Left cardiac atrium (tissue), 4 donors: Measurements from ENCODE around the gene HDLBP. TPM values are rescaled to one million over a fixed set of nuclear protein-coding genes. Genes with fewer than 3 reads are reported as not detected.
A peak's percentile ranks its signal among the peaks of the same experiment; 100 is the strongest.
"Not testable (repeated sequence)": the region's sequence is repeated elsewhere in the genome, so short reads cannot be mapped to it uniquely, and the experiment has no call there.

Experiments
- ATAC-seq, 2 donors: fragments of 200-7000 bp; cut with Tn5 transposase; one replicate each; pipeline ENCODE4 v1.9.1; 2020; ENCODE audit warnings: mild to moderate bottlenecking in 2 of 2, moderate library complexity in 2 of 2
- DNase-seq: peaks from one replicate; pipeline ENCODE4 v3.0.0-alpha.2; 2020
- intact Hi-C, 2 donors: fragments of 100-400 bp; cut with DNase I; formaldehyde crosslinking; loops; one replicate each; pipeline versions ENCODE4 v1.14.1 to v1.15.1; 2022 to 2023
- total RNA-seq, 2 donors: library from RNA; stranded (reverse); fragmentation: NEBNext Ultra II Directional; extraction: Animal tissue kit (Norgen Biotek cat#: 25700); gene quantifications; one replicate each; pipeline ENCODE4 v1.2.1, GENCODE V29; 2021
- donor health status: DM: no; HTN: yes; CAD: no.
- donor health status: DM: no; HTN: yes; CAD: no; lungs with severe emphysema.
- donor health status: DM: yes; HTN: yes; CAD: no.
- donor health status: Dilated cardiomyopathy.

Gene HDLBP
- total RNA-seq, 2 donors from 2014 or later = 357 to 358 TPM

DNA sequence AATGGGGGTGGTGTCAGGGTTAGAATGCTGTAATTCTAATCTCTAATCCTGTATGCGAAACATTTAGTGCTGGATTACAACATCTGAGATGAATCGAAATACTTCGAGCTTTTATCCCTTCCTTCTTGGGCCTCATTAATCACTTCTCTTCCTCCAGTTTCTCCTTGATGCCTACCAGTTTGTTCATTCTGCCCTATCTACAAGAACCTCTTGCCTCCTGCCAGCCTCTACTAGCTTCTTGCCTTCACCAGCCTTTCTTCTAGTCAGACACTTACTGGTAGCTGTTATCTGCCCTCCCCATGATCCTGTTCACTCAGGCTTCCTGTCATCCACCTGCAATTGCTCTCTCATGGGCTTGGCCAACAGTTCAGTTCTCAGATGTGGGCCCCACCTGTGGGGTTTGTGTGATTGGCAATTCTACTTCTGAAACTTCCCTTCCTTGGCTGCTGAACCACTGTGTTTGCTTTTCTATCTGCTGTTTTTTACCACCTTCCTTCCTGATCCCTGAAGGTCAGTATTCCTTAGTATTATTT lies 25.2 kb upstream of the HDLBP start:
- peak in 1 of 2 donors; percentile 38 for ATAC-seq
- intact Hi-C loops = no loop called here
- no peak for DNase-seq

GRCh38 chr2:241339839-241340630 lies 24.6 kb upstream of the HDLBP start:
- intact Hi-C loops = no loop called here
- DNase-seq = no peak
- ATAC-seq = peak in 1 of 2 donors; percentile 26

DNA sequence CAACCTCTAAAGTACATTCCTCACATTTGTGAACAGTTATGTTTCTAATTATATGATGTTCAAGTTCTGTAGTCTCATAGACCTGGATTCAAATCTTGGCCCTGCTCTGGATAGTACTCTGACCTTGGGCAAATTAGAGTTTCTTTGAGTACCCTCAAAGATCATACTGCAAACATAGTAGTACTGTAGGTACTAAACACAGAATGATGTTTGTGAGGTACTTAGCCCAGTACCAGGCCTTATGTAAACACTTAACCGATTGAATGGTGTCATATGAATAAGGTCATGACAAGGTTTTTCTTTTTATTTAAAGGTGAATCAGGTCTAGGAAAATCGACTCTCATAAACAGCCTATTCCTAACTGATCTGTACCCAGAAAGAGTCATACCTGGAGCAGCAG lies 19.3 kb upstream of the HDLBP start:
- intact Hi-C loops = no loop called here
- DNase-seq (no peak), ATAC-seq (no peak)

DNA sequence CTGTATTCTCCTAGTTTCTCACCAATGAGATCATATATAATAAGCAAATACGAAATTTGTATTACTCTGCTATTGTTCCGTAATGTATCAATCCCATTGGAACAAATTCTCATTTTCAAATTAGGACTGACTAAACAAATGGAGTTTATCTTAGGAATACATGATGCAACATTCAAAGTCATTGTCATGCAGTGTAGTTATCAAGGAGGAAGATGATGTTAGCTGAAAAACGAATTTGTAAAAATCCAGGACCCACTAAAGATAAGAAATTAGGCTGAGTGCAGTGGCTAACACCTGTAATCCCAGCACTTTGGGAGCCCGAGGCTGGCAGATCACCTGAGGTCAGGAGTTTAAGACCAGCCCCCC lies 15.1 kb upstream of the HDLBP start:
- intact Hi-C loops = no loop called here

DNA sequence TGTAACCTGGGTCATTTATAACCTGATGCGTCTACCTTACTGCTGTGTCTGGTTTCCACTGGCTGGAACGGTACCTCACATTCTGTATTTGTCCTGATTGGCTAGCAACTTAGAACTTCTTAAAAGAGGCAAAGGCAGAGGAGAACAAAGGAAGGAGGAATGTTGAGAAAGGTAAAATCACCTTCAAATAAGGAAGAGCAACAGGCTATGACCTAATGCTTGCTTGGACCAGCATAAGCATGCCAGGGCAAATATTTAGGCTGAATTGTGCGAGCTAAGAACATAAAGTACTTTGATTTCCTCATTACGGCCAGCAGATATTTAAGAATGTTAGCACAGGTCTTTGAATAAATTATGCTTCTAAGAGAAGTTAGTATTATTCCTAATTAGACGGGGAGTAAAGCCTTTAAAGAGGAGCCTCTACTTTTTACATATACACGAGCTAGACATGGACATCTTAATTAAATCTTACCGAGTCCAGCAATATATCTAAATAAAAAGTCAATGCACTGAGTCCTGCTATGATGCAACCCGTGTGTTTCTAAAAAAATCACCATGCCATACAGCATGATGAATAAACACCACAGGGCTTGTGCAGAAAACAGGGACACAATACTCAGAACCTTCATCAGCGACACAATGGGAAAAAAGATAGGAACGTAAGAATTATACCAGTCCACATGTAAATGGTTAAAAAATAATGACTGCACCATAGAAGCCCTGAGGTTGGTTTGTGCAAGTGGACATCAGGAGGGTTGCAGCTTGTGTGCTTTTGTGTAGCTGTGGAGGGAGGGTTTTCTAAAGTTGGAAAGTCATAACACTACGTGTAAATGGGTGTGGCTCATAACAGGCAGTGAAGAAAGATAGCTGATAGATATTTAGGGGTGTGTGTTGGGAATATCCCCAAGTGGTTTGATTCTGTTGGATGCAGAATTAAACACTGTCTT lies 14.5 kb upstream of the HDLBP start:
- intact Hi-C loops = no loop called here
- ATAC-seq = no peak

More for the DNA sequence above, 15.1 kb upstream of the HDLBP start:
- no peak for ATAC-seq
- DNase-seq = no peak

GRCh38 chr2:241325257-241325656 lies 9.8 kb upstream of the HDLBP start:
- ATAC-seq (no peak), DNase-seq (no peak)
- intact Hi-C loops = no loop called here

More for the DNA sequence above, 14.5 kb upstream of the HDLBP start:
- no peak for DNase-seq

DNA sequence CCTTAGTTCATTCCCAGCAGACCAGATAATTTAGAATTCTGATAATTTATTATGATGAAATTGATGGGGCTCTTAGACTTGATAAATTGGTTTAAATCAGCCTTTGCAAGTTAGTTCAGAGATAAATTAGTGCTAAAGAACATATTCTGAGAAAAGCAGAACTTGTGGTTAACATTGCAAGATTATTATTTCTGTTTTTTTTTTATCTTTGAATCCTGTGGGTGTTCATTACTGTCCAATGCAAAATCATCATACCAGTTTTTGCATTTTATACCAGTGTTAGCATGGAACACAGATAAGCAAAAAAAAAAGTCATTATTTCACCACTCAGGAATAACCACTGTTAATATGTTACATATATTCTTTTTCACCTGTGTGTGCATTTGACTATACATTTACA lies 9.3 kb upstream of the HDLBP start:
- DNase-seq (no peak), ATAC-seq (no peak)
- intact Hi-C loops = no loop called here

- no peak for ATAC-seq
- intact Hi-C loops = no loop called here
Observed at GRCh38 chr2:241323778-241324177, 8.3 kb upstream of the HDLBP start.

DNA sequence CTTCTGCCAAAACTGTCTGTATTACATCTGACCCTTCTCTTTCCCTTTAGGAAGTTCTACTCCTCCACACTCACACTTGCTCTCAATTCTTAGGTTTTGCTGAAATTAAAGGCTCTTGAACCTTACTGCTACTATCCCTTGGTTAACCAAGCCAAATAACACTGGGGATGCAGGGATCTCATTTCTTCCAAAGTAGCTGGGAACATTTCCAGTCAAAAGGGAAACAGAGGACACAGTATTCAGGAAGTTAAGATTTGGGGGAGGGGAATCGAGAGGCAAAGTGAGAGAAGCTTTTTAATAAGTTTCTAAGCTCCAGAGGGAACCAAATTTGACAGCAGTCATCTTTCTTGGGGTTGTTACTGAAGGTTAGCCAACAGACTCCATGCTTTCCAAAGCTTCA lies 6.4 kb upstream of the HDLBP start:
- ATAC-seq = peak in 1 of 2 donors; percentile 13
- intact Hi-C loops = no loop called here
- no peak for DNase-seq

More at GRCh38 chr2:241323778-241324177, 8.3 kb upstream of the HDLBP start:
- DNase-seq = no peak

- DNase-seq (no peak), ATAC-seq (no peak)
- intact Hi-C loops = no loop called here
Observed at GRCh38 chr2:241321033-241321432, 5.6 kb upstream of the HDLBP start.

DNA sequence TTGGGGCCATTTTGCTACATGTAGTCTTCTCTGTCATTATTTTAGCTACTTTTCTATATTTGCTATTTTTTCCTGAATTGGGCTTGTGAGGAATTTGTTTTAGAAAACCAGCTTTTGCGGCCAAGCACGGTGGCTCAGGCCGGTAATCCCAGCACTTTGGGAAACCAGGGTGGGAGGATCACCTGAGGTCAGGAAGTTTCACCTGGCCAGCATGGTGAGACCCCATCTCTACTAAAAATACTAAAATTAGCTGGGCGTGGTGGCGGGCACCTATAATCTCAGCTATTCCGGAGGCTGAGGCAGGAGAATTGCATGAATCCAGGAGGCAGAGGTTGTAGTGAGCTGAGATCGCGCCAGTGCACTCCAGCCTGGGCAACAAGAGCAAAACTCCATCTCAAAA lies 4.9 kb upstream of the HDLBP start:
- DNase-seq (no peak), ATAC-seq (no peak)
- intact Hi-C loops = no loop called here

GRCh38 chr2:241318830-241319229 lies 3.4 kb upstream of the HDLBP start:
- DNase-seq, intact Hi-C loops, ATAC-seq: not testable (repeated sequence)

DNA sequence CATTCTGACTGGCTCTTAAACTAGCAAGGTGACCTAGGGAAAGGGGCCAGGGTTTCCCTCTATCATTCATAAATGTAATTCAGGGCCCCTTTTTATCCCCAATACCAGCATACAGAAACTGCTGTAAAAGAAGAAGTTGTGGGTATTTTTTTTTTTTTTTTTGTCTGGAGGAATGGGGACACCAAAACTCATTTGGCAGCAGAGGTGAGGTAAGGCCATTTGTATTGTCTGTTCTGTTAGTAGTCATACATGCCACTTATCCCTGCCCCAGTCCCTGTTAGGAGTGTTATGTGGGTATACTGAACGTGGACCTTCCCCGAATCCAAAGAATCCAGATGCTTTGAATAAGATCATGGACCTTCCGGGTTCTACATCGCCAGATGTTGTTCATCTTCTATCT lies 1.9 kb upstream of the HDLBP start:
- DNase-seq (no peak), ATAC-seq (no peak)
- intact Hi-C loops = no loop called here

DNA sequence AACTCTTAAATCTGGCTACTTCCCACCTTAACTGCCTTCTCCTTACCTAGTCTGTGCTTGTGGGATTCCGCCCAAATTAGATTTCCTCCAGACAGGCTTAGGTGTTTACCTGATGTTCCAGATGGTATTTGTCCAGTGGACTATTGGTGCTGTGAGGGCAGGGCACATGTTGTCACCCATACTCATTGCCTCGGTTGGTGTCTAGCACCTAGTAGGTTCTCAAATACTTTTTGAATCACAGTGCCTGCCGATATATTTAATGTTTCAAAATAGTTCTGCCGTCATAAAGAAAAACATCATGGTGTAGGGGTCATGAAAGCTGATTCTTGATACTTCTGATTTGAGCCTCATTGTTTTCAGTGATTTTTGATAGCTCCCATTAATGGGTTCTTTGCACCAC lies 1.4 kb upstream of the HDLBP start:
- intact Hi-C loops = no loop called here
- DNase-seq (no peak), ATAC-seq (no peak)

DNA sequence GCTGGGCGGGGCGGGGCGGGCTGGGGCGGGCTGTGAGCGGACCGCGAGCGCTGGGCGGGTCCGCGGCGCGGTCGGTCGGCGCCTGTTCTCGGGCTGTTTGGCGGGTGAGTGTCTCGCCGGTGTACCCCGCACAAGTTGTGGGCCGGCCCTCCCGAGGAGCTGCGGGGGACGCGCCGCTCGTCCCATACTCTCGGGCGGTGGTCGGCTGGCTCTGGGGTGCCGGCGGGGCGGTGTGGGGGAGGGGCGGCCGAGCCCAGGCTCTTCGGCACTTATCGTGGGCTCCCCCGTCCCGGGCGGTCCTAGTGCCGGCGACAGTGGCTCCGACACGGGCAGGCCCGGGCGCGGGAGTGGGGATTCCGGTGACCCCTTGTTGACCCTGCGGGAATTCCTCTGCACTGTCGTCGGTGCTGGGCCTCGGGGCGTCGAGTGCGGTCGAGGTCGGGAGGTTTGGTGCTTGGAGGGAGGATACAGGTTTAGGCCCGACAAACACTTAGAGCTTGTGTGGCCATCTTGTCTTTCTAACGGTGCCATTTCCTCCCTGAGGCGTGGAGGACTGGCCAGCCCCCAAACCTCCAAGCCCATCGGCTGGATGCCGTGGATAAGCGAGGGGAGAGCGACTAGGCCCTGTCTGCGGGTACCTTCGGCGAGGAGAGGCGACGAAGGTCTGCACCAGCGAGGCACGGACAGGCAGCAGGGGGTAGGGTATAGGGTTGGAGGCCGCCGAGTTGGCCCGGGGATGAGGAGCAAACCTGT lies 583 bp upstream of the HDLBP start, which contains the start of gene SEPTIN2:
Gene SEPTIN2 (plus strand): TSS at position 47 of the 753 bp plus-strand sequence. CDS start 8,308 bp downstream, outside the sequence.
- intact Hi-C loops = no loop called here
- DNase-seq = peak; percentile 85
- peak; percentile 54 to 60 for ATAC-seq

DNA sequence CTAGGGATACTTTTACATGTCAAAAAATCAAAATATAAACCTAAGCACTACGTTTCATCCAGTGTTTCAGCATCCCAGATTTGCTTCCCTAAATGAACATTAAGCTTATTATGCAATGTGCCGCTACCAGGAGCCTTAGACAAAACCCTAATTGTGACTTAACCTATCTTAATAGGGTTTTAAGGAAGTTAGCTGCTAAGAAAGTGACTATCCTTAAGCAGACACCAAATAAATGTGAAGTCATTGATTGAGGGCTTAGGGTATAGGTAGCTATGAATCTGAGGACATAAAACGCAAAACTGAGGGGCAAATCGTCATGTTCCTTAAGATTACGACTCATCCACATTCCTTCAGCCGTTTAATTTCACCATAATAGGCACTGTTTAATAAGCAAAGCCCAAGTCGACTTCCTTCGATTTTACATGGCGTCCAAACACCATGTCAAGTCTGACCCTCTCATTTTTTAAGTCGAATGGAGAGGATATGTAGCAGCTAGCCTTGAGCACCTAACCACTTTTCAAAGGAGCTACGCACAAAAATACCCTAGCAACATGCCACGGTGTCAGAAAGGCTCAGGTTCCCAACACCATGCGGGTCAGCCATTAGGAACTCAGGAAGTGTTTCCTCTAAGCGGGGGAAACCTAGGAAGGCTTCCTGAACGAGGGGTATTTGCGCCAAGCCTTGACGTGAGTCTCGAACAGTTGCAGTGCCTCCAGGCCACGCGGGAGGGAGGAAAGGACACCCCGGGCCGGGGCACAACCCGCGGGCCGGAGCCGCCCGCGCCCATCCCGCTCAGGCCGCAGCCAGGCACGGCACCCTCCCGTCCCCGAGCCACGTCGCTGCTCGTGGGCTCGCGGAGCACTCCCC lies 1.0 kb downstream of the HDLBP start:
- ATAC-seq (no peak), DNase-seq (no peak)
- intact Hi-C loops = loop anchor here in 1 of 2 donors (5.0 kb wide), 1 partner anchor 37 kb away; no protein-coding TSS in a partner anchor

DNA sequence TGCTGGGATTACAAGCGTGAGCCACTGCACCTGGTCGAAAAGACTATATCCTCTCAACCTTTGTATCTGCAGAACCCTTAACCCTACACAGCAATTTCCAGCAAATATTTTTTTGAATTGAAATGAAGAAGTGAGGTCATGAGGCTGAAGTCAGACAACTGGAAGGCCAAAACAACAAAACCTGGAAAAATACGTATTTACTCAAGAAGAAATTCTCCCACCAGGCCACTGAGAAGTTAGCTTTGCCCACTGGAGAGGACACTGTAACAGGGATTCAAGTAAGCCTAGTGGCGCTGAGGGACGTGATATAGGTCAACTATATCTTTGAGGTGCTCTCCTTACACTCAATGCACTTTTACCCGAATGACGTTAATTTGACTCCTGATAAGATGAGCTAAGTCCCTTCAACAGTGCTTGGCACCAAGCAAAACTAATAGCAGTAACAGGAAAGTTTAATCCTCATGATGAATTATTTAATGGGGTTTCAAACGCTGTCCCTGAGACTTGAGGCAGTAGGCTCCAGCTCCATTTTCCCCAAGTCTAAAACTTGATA lies 1.9 kb downstream of the HDLBP start:
- intact Hi-C loops = loop anchor here in 1 of 2 donors (5.0 kb wide), 1 partner anchor 36 kb away; no protein-coding TSS in a partner anchor
- DNase-seq = no peak
- ATAC-seq = no peak

GRCh38 chr2:241312082-241312481 lies 3.4 kb downstream of the HDLBP start:
- intact Hi-C loops = loop anchor here in 1 of 2 donors (5.0 kb wide), 1 partner anchor 35 kb away; no protein-coding TSS in a partner anchor
- no peak for DNase-seq
- ATAC-seq = no peak
